Esophagus mucosa (tissue), 1 donor: ENCODE measurements around the gene ITPR1. TPM values are rescaled to one million over a fixed set of nuclear protein-coding genes. Genes with fewer than 3 reads are reported as not detected.

ENCODE experiments used
- ATAC-seq: fragments of 200-7000 bp; cut with Tn5 transposase; one replicate; pipeline ENCODE4 v1.9.1; 2020
- total RNA-seq: library from RNA; stranded (reverse); gene quantifications from one replicate; pipeline ENCODE4 v1.2.4, GENCODE V29; 2023
- donor health status: DM: yes; HTN: yes; CAD: no.

Gene ITPR1
- total RNA-seq, 1 donor from 2014 or later = 12.7 TPM

- no peak for ATAC-seq
Measured at GRCh38 chr3:4491855-4492207, 1.3 kb upstream of the ITPR1 start.

- ATAC-seq = peak; percentile 39
Measured at GRCh38 chr3:4492208-4493013, 737 bp upstream of the ITPR1 start.

- ATAC-seq = no peak
Measured at GRCh38 chr3:4493941-4494894, 1.1 kb downstream of the ITPR1 start.

- ATAC-seq = no peak
Measured at GRCh38 chr3:4494895-4495264, 1.7 kb downstream of the ITPR1 start.

GRCh38 chr3:4495294-4496086, 2.3 kb downstream of the ITPR1 start:
- no peak for ATAC-seq

GRCh38 chr3:4496087-4496452, 2.9 kb downstream of the ITPR1 start:
- ATAC-seq = no peak

- ATAC-seq = no peak
Measured at GRCh38 chr3:4497005-4497692, 4.0 kb downstream of the ITPR1 start.

- ATAC-seq = no peak
Measured at GRCh38 chr3:4497843-4498324, 4.7 kb downstream of the ITPR1 start.

GRCh38 chr3:4498446-4498845, 5.3 kb downstream of the ITPR1 start:
- no peak for ATAC-seq

GRCh38 chr3:4501437-4501836, 8.3 kb downstream of the ITPR1 start:
- no peak for ATAC-seq

GRCh38 chr3:4501927-4502326, 8.8 kb downstream of the ITPR1 start:
- ATAC-seq = no peak

- ATAC-seq = peak; percentile 45
Measured at GRCh38 chr3:4503050-4503449, 9.9 kb downstream of the ITPR1 start.

- ATAC-seq = peak; percentile 17
Measured at GRCh38 chr3:4504340-4505261, 11.5 kb downstream of the ITPR1 start.

GRCh38 chr3:4505688-4506558, 12.8 kb downstream of the ITPR1 start:
- no peak for ATAC-seq

GRCh38 chr3:4506559-4507023, 13.4 kb downstream of the ITPR1 start:
- ATAC-seq = no peak

- ATAC-seq = no peak
Measured at GRCh38 chr3:4507024-4507596, 14.0 kb downstream of the ITPR1 start.

- no peak for ATAC-seq
Measured at GRCh38 chr3:4508048-4508981, 15.2 kb downstream of the ITPR1 start.

GRCh38 chr3:4509043-4509442, 15.9 kb downstream of the ITPR1 start:
- no peak for ATAC-seq
